ENCODE results near the gene SNUPN. TPM values are rescaled to one million over a fixed set of nuclear protein-coding genes. Genes with fewer than 3 reads are reported as not detected.
A peak's percentile ranks its signal among the peaks of the same experiment; 100 is the strongest.
"Not testable (repeated sequence)": the region's sequence is repeated elsewhere in the genome, so short reads cannot be mapped to it uniquely, and the experiment has no call there.

Gene SNUPN
- total RNA-seq, 4 donors from 2014 or later: 24.7 to 31.8 (median 27.8) TPM

DNA sequence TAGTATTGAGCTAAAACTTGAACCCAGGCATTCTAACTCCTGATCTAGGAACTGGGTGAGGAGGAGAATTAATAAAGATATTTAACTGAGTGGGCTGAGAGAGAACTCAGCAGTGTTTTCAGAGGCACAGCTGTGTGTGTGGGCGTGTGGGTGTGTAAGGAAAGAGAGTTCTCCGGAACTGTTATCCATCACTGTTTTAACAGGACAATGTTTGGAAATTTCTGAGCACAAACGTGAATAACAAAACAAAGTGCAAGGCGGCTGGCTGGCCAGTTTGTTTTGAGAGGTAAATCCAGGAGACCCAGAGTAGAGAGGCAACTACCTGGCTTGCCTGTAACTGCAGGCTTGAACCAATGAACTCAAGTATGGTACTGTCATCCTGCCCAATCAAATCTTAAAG, 41.4 kb downstream of the SNUPN start:
- no peaks in the 10 kb centered on the region for H3K9me3 ChIP-seq
- intact Hi-C loops (cut with DNase I): no loop called here
- H3K4me3 ChIP-seq (replicated peaks in 1 of 3): no peak overlapping the region
- DNase-seq: peak; percentile 51 to 59
- H3K27me3 ChIP-seq: no peaks in the 10 kb centered on the region
- H3K4me1 ChIP-seq: peaks cover 11 to 15% of the 10 kb centered on the region in 2 donors
- WGBS, 2 donors: 26% methylated on average over 4 of the region's 4 CpGs
- H3K36me3 ChIP-seq: no peaks in the 10 kb centered on the region
- TF ChIP-seq, protein P1, sequence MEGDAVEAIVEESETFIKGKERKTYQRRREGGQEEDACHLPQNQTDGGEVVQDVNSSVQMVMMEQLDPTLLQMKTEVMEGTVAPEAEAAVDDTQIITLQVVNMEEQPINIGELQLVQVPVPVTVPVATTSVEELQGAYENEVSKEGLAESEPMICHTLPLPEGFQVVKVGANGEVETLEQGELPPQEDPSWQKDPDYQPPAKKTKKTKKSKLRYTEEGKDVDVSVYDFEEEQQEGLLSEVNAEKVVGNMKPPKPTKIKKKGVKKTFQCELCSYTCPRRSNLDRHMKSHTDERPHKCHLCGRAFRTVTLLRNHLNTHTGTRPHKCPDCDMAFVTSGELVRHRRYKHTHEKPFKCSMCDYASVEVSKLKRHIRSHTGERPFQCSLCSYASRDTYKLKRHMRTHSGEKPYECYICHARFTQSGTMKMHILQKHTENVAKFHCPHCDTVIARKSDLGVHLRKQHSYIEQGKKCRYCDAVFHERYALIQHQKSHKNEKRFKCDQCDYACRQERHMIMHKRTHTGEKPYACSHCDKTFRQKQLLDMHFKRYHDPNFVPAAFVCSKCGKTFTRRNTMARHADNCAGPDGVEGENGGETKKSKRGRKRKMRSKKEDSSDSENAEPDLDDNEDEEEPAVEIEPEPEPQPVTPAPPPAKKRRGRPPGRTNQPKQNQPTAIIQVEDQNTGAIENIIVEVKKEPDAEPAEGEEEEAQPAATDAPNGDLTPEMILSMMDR (IDR thresholded peaks at IDR 0.05): no peak
- peak in 1 of 2 donors; percentile 13 for TF ChIP-seq POLR2A (IDR thresholded peaks at IDR 0.05)
- peak overlapping the region; percentile 27 to 75 (median 27) for H3K27ac ChIP-seq

GRCh38 chr15:75583701-75584100, 41.8 kb downstream of the SNUPN start:
- Histone ChIP-seq H3K9me3 (no peaks in the 10 kb centered on the region), H3K4me1 (peaks cover 11 to 15% of the 10 kb centered on the region in 2 donors), H3K36me3 (no peaks in the 10 kb centered on the region), H3K4me3 (replicated peaks in 1 of 3) (no peak overlapping the region), H3K27me3 (no peaks in the 10 kb centered on the region), H3K27ac (peak overlapping the region; percentile 27 to 75 (median 27))
- TF ChIP-seq, protein P1 (IDR thresholded peaks at IDR 0.05): no peak
- TF ChIP-seq POLR2A (IDR thresholded peaks at IDR 0.05): no peak
- intact Hi-C loops (cut with DNase I): no loop called here
- 55 to 66% methylated on average over 5 of the region's 5 CpGs for WGBS, 2 donors
- peak; percentile 26 to 49 for DNase-seq

DNA sequence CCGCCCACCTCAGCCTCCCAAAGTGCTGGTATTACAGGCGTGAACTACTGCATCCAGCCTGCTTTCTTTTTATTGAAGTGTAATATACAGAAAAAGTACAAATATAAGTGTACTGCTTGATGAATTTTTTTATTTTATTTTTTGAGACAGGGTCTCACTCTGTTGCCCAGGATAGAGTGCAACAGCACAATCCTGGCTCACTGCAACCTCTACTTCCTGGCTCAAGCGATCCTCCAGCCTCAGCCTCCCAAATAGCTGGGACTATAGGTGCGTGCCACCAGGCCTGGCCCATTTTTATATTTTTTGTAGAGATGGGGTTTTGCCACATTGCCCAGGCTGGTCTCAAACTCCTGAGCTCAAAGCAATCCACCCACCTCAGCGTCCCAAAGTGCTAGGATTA, 42.6 kb downstream of the SNUPN start:
- H3K27ac ChIP-seq; H3K36me3 ChIP-seq; intact Hi-C loops (cut with DNase I); DNase-seq; H3K4me3 ChIP-seq (replicated peaks in 1 of 3); H3K27me3 ChIP-seq; H3K9me3 ChIP-seq: not testable (repeated sequence)
- peaks cover 11 to 15% of the 10 kb centered on the region in 2 donors for H3K4me1 ChIP-seq
- WGBS, 2 donors: 96 to 97% methylated on average over 5 of the region's 5 CpGs

DNA sequence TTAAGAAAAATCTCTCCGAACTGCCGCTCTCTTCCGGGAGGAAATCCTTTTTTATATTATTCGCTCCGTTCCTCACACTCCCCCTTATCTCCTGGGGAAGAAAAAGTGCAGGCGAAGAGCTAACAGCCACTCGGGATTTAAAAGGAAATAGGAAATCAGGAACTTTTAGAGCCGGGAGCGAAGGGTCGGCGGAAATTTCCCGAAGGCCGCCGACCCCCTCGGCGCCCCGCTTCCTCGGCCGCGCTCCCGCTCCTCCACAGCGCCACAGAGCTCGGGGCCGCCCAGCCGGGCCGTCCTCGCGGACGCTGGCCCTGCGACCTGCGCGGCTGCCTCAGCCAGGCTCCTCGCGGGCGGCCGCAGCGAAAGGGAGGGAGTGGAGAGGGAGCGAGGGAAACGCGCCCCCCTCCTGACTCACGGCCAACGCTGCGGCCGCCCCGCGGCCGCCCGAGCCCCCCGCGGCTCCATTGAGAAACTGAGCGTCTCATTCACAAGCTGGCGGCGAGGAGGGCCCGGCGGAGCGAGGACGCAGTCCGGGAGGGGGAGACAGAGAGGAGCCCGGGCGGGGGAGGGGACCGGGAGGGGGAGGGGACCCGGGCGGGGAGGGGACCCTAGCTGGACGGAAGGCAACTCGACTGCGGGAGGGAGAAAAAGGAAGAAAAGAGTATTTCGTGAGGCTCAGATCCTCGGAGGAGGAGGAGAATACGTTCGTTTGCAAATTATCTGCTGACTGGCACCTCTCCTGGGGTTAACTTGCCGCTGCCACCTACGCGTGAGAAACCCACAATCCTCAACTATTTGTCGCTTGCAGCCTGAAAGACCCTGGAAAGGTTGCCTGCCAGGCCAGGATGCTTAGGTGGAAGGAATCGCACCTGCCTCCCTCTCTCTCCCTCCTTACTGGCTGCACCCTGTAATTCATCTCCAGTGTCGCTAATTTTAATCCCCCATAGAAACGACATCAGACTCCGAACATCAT, 46.3 kb downstream of the SNUPN start, which contains the start of gene PTPN9:
Gene PTPN9, minus strand, starts transcription at position 368 of the 973 bp plus-strand sequence. CDS start 539 bp downstream, outside the sequence.
- WGBS, 2 donors: 3 to 4% methylated on average over 43 to 51 of the region's 78 CpGs
- Histone ChIP-seq H3K4me1 (peaks cover 11 to 20% of the 10 kb centered on the region in 2 donors), H3K4me3 (replicated peaks in 1 of 3) (peak within 1 kb of the TSS; percentile 41 to 99 (median 93)), H3K36me3 (no peaks in the 10 kb centered on the region), H3K27ac (peak within 1 kb of the TSS; percentile 64 to 95 (median 92)), H3K9me3 (no peaks in the 10 kb centered on the region), H3K27me3 (no peaks in the 10 kb centered on the region)
- DNase-seq: peak; percentile 83 to 88
- peak; percentile 35 to 72 for TF ChIP-seq POLR2A (IDR thresholded peaks at IDR 0.05)
- TF ChIP-seq, protein P1 (IDR thresholded peaks at IDR 0.05): peak in 2 of 6 experiments; percentile 4 to 60
- intact Hi-C loops (cut with DNase I): no loop called here

GRCh38 chr15:75578173-75578947, 47.2 kb downstream of the SNUPN start:
- Histone ChIP-seq H3K27ac (peak overlapping the region; percentile 64 to 95 (median 92)), H3K27me3 (no peaks in the 10 kb centered on the region), H3K4me3 (replicated peaks in 1 of 3) (peak overlapping the region; percentile 41 to 99 (median 93)), H3K4me1 (peaks cover 4 to 13% of the 10 kb centered on the region in 2 donors), H3K9me3 (no peaks in the 10 kb centered on the region), H3K36me3 (no peaks in the 10 kb centered on the region)
- peak; percentile 15 to 26 for DNase-seq
- intact Hi-C loops (cut with DNase I): no loop called here
- WGBS, 2 donors: 0 to 1% methylated on average over 28 of the region's 77 CpGs
- TF ChIP-seq POLR2A (IDR thresholded peaks at IDR 0.05): no peak
- TF ChIP-seq, protein P1 (IDR thresholded peaks at IDR 0.05): no peak
